Suprapubic skin (tissue), 4 donors: ENCODE measurements around the gene ANKS1A. TPM values are rescaled to one million over a fixed set of nuclear protein-coding genes. Genes with fewer than 3 reads are reported as not detected.
A peak's percentile ranks its signal among the peaks of the same experiment; 100 is the strongest.

ENCODE experiments used
- DNase-seq, 2 donors: peaks; one replicate each; pipeline ENCODE4 v3.0.0-alpha.2; 2019; ENCODE audit warnings: low spot score in 2 of 2
- H3K27ac ChIP-seq: fragments of 200-600 bp; sonication (generic); one replicate; pipeline ENCODE4 v1.5.1; 2019
- H3K27me3 ChIP-seq: fragments of 200-600 bp; sonication (generic); one replicate; pipeline ENCODE4 v1.5.1; 2019
- H3K36me3 ChIP-seq: fragments of 200-600 bp; sonication (generic); one replicate; pipeline ENCODE4 v1.5.1; 2019
- H3K4me1 ChIP-seq: fragments of 200-600 bp; sonication (generic); one replicate; pipeline ENCODE4 v1.5.1; 2019
- H3K4me3 ChIP-seq: fragments of 200-600 bp; sonication (generic); one replicate; pipeline ENCODE4 v1.5.1; 2019; ENCODE audit warnings: mild to moderate bottlenecking
- H3K9me3 ChIP-seq: fragments of 200-600 bp; sonication (generic); one replicate; pipeline ENCODE4 v1.5.1; 2019
- CTCF ChIP-seq, 2 donors: fragments of 200-600 bp in 1 of 2; fragments of 450-650 bp in 1 of 2; sonication (generic) in 1 of 2; IDR thresholded peaks; one replicate each; pipeline ENCODE4 v1.5.1; 2016 to 2019; ENCODE audit warnings: antibody characterized with exemption in 2 of 2, mild to moderate bottlenecking in 1 of 2, moderate library complexity in 1 of 2
- EP300 ChIP-seq: sonication (generic); formaldehyde crosslinking; IDR thresholded peaks from one replicate; pipeline ENCODE4 v1.6.1; 2017; ENCODE audit warnings: antibody characterized with exemption
- POLR2A ChIP-seq, 2 donors: fragments of 450-650 bp; IDR thresholded peaks; one replicate each; pipeline ENCODE4 v1.6.1; 2017; ENCODE audit warnings: antibody characterized with exemption in 2 of 2, mild to moderate bottlenecking in 2 of 2, moderate library complexity in 2 of 2
- POLR2AphosphoS5 ChIP-seq, 3 donors: sonication (generic); formaldehyde crosslinking; IDR thresholded peaks; one replicate each; pipeline ENCODE4 v1.6.1; 2017; ENCODE audit warnings: antibody characterized with exemption in 3 of 3
- WGBS: methylation state at CpG from one replicate; pipeline ENCODE4 v1.1.5; 2018; 5-methylcytosine and 5-hydroxymethylcytosine counted together
- total RNA-seq, 4 donors: library from RNA; depleted of rRNA; stranded (reverse); fragments of >200 nt; gene quantifications; one replicate each; pipeline ENCODE4 v1.1.0, GENCODE V29; 2016

The ANKS1A gene
- total RNA-seq, 4 donors from 2014 or later: 24.7 to 34.6 (median 30.5) TPM

GRCh38 chr6:35043381-35044130, 154.5 kb downstream of the ANKS1A start:
- Histone ChIP-seq H3K4me1 (peaks cover 71% of the 10 kb centered on the region), H3K9me3 (no peaks in the 10 kb centered on the region), H3K27ac (peak overlapping the region; percentile 90), H3K36me3 (no peaks in the 10 kb centered on the region), H3K27me3 (no peaks in the 10 kb centered on the region), H3K4me3 (no peak overlapping the region)
- peak in 1 of 2 donors; percentile 15 for DNase-seq
- TF ChIP-seq EP300 (no peak), CTCF (IDR thresholded peaks at IDR 0.05) (no peak), POLR2AphosphoS5 (IDR thresholded peaks at IDR 0.05) (no peak), POLR2A (IDR thresholded peaks at IDR 0.05) (no peak)
- WGBS: 70% methylated on average over 4 of the region's 4 CpGs

GRCh38 chr6:35044145-35044745, 155.2 kb downstream of the ANKS1A start:
- Histone ChIP-seq H3K4me3 (peak overlapping the region; percentile 3), H3K4me1 (peaks cover 78% of the 10 kb centered on the region)
- 56% methylated on average over 16 of the region's 16 CpGs for WGBS

DNA sequence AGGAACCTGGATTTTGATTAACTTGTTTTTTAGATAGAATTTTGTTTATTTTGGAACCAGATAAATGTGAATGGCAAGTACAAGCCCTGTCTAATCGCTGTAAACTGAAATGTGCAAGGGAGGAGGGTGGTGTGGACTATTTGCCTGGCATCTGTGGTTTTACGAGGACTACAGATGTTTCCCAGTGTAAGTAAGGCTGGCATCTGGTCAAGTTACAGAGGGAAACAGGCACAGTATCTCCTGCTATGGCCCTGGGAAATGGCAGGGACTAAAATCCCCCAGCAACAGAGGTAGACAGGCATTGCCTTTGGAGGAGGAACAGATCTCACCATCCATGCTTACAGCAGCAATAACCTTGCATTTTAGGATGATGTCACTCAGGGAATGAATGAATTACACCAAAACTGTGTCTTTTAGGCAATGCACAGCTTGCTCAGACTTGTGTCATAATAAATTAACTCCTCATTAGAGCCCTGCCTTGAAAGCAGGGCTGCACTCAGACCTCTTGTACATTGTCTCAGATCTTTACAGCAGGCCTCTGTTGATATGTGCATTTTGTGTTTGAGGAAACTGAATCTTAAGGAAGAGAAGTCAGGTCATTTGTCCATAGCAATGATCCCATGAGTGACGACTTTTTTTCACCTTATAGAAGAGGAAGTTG, 155.8 kb downstream of the ANKS1A start:
- Histone ChIP-seq H3K27me3 (no peaks in the 10 kb centered on the region), H3K9me3 (no peaks in the 10 kb centered on the region), H3K27ac (peak overlapping the region; percentile 90), H3K36me3 (no peaks in the 10 kb centered on the region), H3K4me1 (peaks cover 84% of the 10 kb centered on the region), H3K4me3 (peak overlapping the region; percentile 3)
- WGBS: 34% methylated on average over 3 of the region's 3 CpGs
- TF ChIP-seq POLR2AphosphoS5 (IDR thresholded peaks at IDR 0.05): no peak
- peak in 1 of 2 donors; percentile 39 for DNase-seq

More at GRCh38 chr6:35044145-35044745, 155.2 kb downstream of the ANKS1A start:
- H3K27me3 ChIP-seq: no peaks in the 10 kb centered on the region
- H3K9me3 ChIP-seq: no peaks in the 10 kb centered on the region
- peak overlapping the region; percentile 90 for H3K27ac ChIP-seq
- TF ChIP-seq POLR2A (IDR thresholded peaks at IDR 0.05) (no peak), CTCF (IDR thresholded peaks at IDR 0.05) (no peak), POLR2AphosphoS5 (IDR thresholded peaks at IDR 0.05) (no peak), EP300 (no peak)
- DNase-seq: peak in 1 of 2 donors; percentile 58
- H3K36me3 ChIP-seq: no peaks in the 10 kb centered on the region

DNA sequence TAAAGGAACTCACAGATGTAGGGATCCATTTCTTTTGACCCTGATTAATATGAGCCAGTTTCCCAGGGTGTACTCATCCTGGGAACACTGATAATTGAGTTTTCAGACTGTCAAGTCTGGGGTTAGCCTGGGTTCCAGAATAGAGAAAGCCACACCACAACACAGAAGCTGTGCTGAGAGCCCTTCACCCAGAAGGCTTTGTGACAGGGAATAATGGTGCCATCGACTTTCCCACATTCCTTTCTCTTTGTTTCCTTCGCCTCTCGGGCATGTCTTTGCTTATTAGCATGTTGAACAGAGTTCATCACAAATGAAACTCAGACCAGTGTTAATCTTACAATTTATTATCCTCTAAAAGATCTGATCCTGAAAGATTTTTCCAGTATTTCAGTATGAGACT, 157.0 kb downstream of the ANKS1A start:
- DNase-seq: no peak
- Histone ChIP-seq H3K9me3 (no peaks in the 10 kb centered on the region), H3K4me1 (peaks cover 92% of the 10 kb centered on the region), H3K27me3 (no peaks in the 10 kb centered on the region), H3K27ac (peak overlapping the region; percentile 90), H3K36me3 (no peaks in the 10 kb centered on the region), H3K4me3 (no peak overlapping the region)
- TF ChIP-seq POLR2AphosphoS5 (IDR thresholded peaks at IDR 0.05) (no peak), EP300 (no peak), POLR2A (IDR thresholded peaks at IDR 0.05) (no peak), CTCF (IDR thresholded peaks at IDR 0.05) (no peak)
- WGBS: 39% methylated on average over 3 of the region's 3 CpGs

- H3K27me3 ChIP-seq: no peaks in the 10 kb centered on the region
- TF ChIP-seq EP300: no peak
- no peak for TF ChIP-seq POLR2A (IDR thresholded peaks at IDR 0.05)
- no peak for TF ChIP-seq CTCF (IDR thresholded peaks at IDR 0.05)
- TF ChIP-seq POLR2AphosphoS5 (IDR thresholded peaks at IDR 0.05): no peak
- H3K4me3 ChIP-seq: no peak overlapping the region
- peak overlapping the region; percentile 90 for H3K27ac ChIP-seq
- DNase-seq: no peak
- WGBS: 62% methylated on average over 1 of the region's 1 CpG
- H3K4me1 ChIP-seq: peaks cover 88% of the 10 kb centered on the region
- no peaks in the 10 kb centered on the region for H3K36me3 ChIP-seq
- no peaks in the 10 kb centered on the region for H3K9me3 ChIP-seq
Measured at GRCh38 chr6:35046862-35047261, 157.8 kb downstream of the ANKS1A start.
